ENCODE data around the gene EDC4.
A peak's percentile ranks its signal among the peaks of the same experiment; 100 is the strongest.

Gene EDC4

GRCh38 chr16:67878232-67878631 is 5.4 kb downstream of the EDC4 start:
- DNase-seq: no peak

- DNase-seq: no peak
Measured at GRCh38 chr16:67878846-67879245, 6.0 kb downstream of the EDC4 start.

GRCh38 chr16:67879462-67879861 is 6.6 kb downstream of the EDC4 start:
- DNase-seq: no peak

GRCh38 chr16:67879936-67880335 is 7.1 kb downstream of the EDC4 start:
- DNase-seq: no peak

GRCh38 chr16:67880584-67880983 is 7.7 kb downstream of the EDC4 start:
- DNase-seq: no peak

- no peak for DNase-seq
Measured at GRCh38 chr16:67881621-67882161, 8.8 kb downstream of the EDC4 start.

- no peak for DNase-seq
Measured at GRCh38 chr16:67882374-67883145, 9.7 kb downstream of the EDC4 start.

- DNase-seq: no peak
Measured at GRCh38 chr16:67883146-67883871, 10.5 kb downstream of the EDC4 start.

- DNase-seq: no peak
Measured at GRCh38 chr16:67883872-67884261, 11.0 kb downstream of the EDC4 start.

- no peak for DNase-seq
Measured at GRCh38 chr16:67884684-67885083, 11.8 kb downstream of the EDC4 start, which contains the start of gene NRN1L. Gene NRN1L (plus strand): TSS chr16:67884885. CDS start chr16:67884904, 19 bp downstream.

GRCh38 chr16:67885545-67885944 is 12.7 kb downstream of the EDC4 start:
- no peak for DNase-seq

- DNase-seq: no peak
Measured at GRCh38 chr16:67885976-67886375, 13.1 kb downstream of the EDC4 start.

- no peak for DNase-seq
Measured at GRCh38 chr16:67886387-67886786, 13.5 kb downstream of the EDC4 start.

GRCh38 chr16:67888331-67888730 is 15.5 kb downstream of the EDC4 start:
- DNase-seq: no peak

GRCh38 chr16:67892375-67892774 is 19.5 kb downstream of the EDC4 start:
- DNase-seq: no peak

- DNase-seq: peak; percentile 85
Measured at GRCh38 chr16:67892899-67893742, 20.3 kb downstream of the EDC4 start, which contains the start of gene PSKH1. Gene PSKH1 (plus strand): TSS chr16:67893254. CDS start chr16:67908750, 15,496 bp downstream.

- no peak for DNase-seq
Measured at GRCh38 chr16:67893743-67894399, 21.0 kb downstream of the EDC4 start.

GRCh38 chr16:67897231-67897630 is 24.4 kb downstream of the EDC4 start:
- DNase-seq: no peak

GRCh38 chr16:67901734-67902133 is 28.9 kb downstream of the EDC4 start:
- no peak for DNase-seq

GRCh38 chr16:67902831-67903230 is 30.0 kb downstream of the EDC4 start:
- DNase-seq: no peak

GRCh38 chr16:67907397-67908180 is 34.7 kb downstream of the EDC4 start:
- DNase-seq: no peak

Measured in NCI-H524 treated with DMSO at 0.1 percent for 48 hours (cell line).